ENCODE results near the gene COPG1.

DNA sequence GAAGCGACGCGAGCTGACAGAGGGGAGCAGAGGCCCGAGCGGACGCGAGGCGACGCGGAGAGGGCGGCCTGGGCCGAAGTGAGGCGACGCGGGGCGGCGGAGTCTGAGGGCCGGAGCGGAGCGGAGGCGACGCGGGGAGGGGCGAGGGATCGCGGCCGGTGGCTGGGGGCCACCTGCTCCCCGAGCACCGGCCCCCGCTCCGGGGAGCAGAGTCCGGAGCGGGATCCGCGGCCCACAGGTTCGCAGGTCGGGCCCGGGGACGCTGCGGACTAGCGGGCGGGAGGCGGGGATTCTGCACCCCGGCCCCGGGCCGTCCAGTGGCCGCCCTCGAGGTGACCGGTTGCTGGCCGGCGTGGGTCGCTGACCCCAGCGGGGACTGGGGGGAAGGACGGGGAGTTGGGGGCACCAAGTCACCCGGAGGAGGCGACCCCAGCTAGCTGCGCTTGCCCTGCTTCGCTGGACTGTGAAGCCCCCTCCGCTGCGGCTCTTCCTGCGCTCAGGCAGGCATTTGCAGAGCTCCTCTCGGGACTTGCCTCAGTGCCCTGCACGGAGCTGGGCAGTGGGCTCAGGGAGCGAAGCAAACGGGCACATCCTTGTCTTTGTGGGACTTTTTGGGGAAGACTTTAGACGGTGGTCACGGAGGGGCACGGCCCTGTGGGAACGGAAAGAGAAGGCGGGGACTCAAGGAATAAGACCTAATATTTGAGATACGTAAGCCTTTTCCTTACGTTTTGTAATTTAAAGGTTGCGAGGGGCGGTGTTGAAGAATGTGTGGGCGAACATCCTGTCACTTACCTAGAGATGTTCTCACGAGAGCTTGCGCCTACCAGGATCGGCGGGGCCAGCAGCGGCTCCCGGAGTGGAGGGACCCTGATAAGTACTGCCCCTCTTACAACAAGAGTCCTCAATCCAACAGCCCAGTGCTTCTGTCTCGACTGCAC lies 29.8 kb downstream of the COPG1 start:
- TF ChIP-seq, protein P1, sequence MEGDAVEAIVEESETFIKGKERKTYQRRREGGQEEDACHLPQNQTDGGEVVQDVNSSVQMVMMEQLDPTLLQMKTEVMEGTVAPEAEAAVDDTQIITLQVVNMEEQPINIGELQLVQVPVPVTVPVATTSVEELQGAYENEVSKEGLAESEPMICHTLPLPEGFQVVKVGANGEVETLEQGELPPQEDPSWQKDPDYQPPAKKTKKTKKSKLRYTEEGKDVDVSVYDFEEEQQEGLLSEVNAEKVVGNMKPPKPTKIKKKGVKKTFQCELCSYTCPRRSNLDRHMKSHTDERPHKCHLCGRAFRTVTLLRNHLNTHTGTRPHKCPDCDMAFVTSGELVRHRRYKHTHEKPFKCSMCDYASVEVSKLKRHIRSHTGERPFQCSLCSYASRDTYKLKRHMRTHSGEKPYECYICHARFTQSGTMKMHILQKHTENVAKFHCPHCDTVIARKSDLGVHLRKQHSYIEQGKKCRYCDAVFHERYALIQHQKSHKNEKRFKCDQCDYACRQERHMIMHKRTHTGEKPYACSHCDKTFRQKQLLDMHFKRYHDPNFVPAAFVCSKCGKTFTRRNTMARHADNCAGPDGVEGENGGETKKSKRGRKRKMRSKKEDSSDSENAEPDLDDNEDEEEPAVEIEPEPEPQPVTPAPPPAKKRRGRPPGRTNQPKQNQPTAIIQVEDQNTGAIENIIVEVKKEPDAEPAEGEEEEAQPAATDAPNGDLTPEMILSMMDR (IDR thresholded peaks at IDR 0.05) = no peak
- TF ChIP-seq POLR2A (IDR thresholded peaks at IDR 0.05) = no peak
